H9 (cell line): ENCODE results near the gene EPPIN. TPM values are rescaled to one million over a fixed set of nuclear protein-coding genes. Genes with fewer than 3 reads are reported as not detected.
A peak's percentile ranks its signal among the peaks of the same experiment; 100 is the strongest.
"Not testable (repeated sequence)": the region's sequence is repeated elsewhere in the genome, so short reads cannot be mapped to it uniquely, and the experiment has no call there.

Experiments used
- DNase-seq: peaks from one replicate; pipeline ENCODE4 v3.0.0-alpha.2; 2017
- H2AFZ ChIP-seq: one replicate; pipeline ENCODE4 v1.6.1; 2013; ENCODE audit warnings: mild to moderate bottlenecking, low read length, control low read depth, moderate library complexity
- H2AK5ac ChIP-seq: 2 replicates; pipeline ENCODE4 v1.6.1; 2013; ENCODE audit warnings: low read length, control low read depth, mixed read lengths; ENCODE audit not compliant: insufficient read length
- H2BK120ac ChIP-seq: one replicate; pipeline ENCODE4 v1.6.1; 2013; ENCODE audit warnings: low read depth, mild to moderate bottlenecking, low read length, control low read depth, inconsistent platforms; ENCODE audit not compliant: poor library complexity, severe bottlenecking
- H2BK12ac ChIP-seq: 2 replicates; pipeline ENCODE4 v1.6.1; 2013; ENCODE audit warnings: low read length, control low read depth, mixed read lengths, low read depth; ENCODE audit not compliant: insufficient read length
- H2BK15ac ChIP-seq: 2 replicates; pipeline ENCODE4 v1.6.1; 2013; ENCODE audit warnings: low read depth, low read length, control low read depth
- H2BK20ac ChIP-seq: one replicate; pipeline ENCODE4 v1.6.1; 2013; ENCODE audit warnings: low read depth, mild to moderate bottlenecking, low read length, control low read depth, inconsistent platforms; ENCODE audit not compliant: poor library complexity, severe bottlenecking
- H2BK5ac ChIP-seq: 2 replicates; pipeline ENCODE4 v1.6.1; 2013; ENCODE audit warnings: low read length, control low read depth, mixed read lengths; ENCODE audit not compliant: insufficient read length
- H3K14ac ChIP-seq: 2 replicates; pipeline ENCODE4 v1.6.1; 2013; ENCODE audit warnings: low read length, control low read depth; ENCODE audit not compliant: insufficient read depth
- H3K18ac ChIP-seq: 2 replicates; pipeline ENCODE4 v1.6.1; 2013; ENCODE audit warnings: low read depth, mild to moderate bottlenecking, mixed read lengths, low read length, control low read depth; ENCODE audit not compliant: insufficient read length
- H3K23ac ChIP-seq: 2 replicates; pipeline ENCODE4 v1.6.1; 2013; ENCODE audit warnings: low read length, control low read depth, mixed read lengths, low read depth; ENCODE audit not compliant: insufficient read length
- H3K23me2 ChIP-seq: 2 replicates; pipeline ENCODE4 v1.6.1; 2013; ENCODE audit warnings: low read depth, mild to moderate bottlenecking, mixed read lengths, low read length, control low read depth; ENCODE audit not compliant: insufficient read length, poor library complexity, severe bottlenecking
- H3K27ac ChIP-seq: 2 replicates; pipeline ENCODE4 v1.5.1; 2013; ENCODE audit warnings: low read length, control low read depth, mixed read lengths, low read depth; ENCODE audit not compliant: insufficient read length
- H3K27me3 ChIP-seq: 2 replicates; pipeline ENCODE4 v1.6.1; 2013; ENCODE audit warnings: low read length, control low read depth, inconsistent platforms; ENCODE audit not compliant: insufficient read depth
- H3K4ac ChIP-seq: 2 replicates; pipeline ENCODE4 v1.6.1; 2013; ENCODE audit warnings: low read depth, mild to moderate bottlenecking, control low read depth, inconsistent platforms, low read length, moderate library complexity
- H3K4me1 ChIP-seq: 2 replicates; pipeline ENCODE4 v1.6.1; 2013; ENCODE audit warnings: low read length, control low read depth, inconsistent platforms; ENCODE audit not compliant: insufficient read depth
- H3K4me2 ChIP-seq: 2 replicates; pipeline ENCODE4 v1.6.1; 2013; ENCODE audit warnings: low read length, control low read depth, mixed read lengths; ENCODE audit not compliant: insufficient read length, insufficient read depth
- H3K56ac ChIP-seq: 2 replicates; pipeline ENCODE4 v1.6.1; 2013; ENCODE audit warnings: low read depth, mild to moderate bottlenecking, mixed read lengths, low read length, control low read depth; ENCODE audit not compliant: insufficient read length
- H3K79me1 ChIP-seq: 2 replicates; pipeline ENCODE4 v1.6.1; 2013; ENCODE audit warnings: low read depth, mild to moderate bottlenecking, moderate library complexity, low read length, control low read depth, inconsistent platforms; ENCODE audit not compliant: insufficient read depth, poor library complexity, severe bottlenecking
- H3K79me2 ChIP-seq: 2 replicates; pipeline ENCODE4 v1.6.1; 2013; ENCODE audit warnings: low read length, control low read depth, inconsistent platforms; ENCODE audit not compliant: insufficient read depth
- H3K9ac ChIP-seq: 2 replicates; pipeline ENCODE4 v1.6.1; 2013; ENCODE audit warnings: low read length, control low read depth, mixed read lengths; ENCODE audit not compliant: insufficient read length; ENCODE audit errors: extremely low read depth
- H3K9me3 ChIP-seq: one replicate; pipeline ENCODE4 v1.6.1; 2013; ENCODE audit warnings: low read depth, low read length, inconsistent platforms; ENCODE audit not compliant: control insufficient read depth
- H3T11ph ChIP-seq: one replicate; pipeline ENCODE4 v1.6.1; 2013; ENCODE audit warnings: mild to moderate bottlenecking, low read length, control low read depth, inconsistent platforms
- H4K20me1 ChIP-seq: one replicate; pipeline ENCODE4 v1.6.1; 2013; ENCODE audit not compliant: control insufficient read depth, insufficient read length, insufficient read depth
- H4K5ac ChIP-seq: 2 replicates; pipeline ENCODE4 v1.6.1; 2013; ENCODE audit warnings: low read depth, mild to moderate bottlenecking, mixed read lengths, low read length, control low read depth; ENCODE audit not compliant: insufficient read length
- H4K8ac ChIP-seq: replicated peaks from 2 replicates; pipeline ENCODE4 v1.6.1; 2013; ENCODE audit warnings: low read length, control low read depth, mixed read lengths, low read depth; ENCODE audit not compliant: insufficient read length
- H4K91ac ChIP-seq: 2 replicates; pipeline ENCODE4 v1.6.1; 2013; ENCODE audit warnings: low read depth, mild to moderate bottlenecking, moderate library complexity, mixed read lengths, low read length, control low read depth; ENCODE audit not compliant: insufficient read length
- H3K27ac Mint-ChIP-seq, 3 experiments: 2 replicates in 2 of 3; 3 replicates in 1 of 3; pipeline ENCODE4 v1.8.0; 2020 to 2021; ENCODE audit warnings: mixed read lengths in 3 of 3, mild to moderate bottlenecking in 1 of 3, moderate library complexity in 1 of 3
- H3K27me3 Mint-ChIP-seq: 2 replicates; pipeline ENCODE4 v1.8.0; 2021; ENCODE audit warnings: low read depth, mild to moderate bottlenecking, moderate library complexity, mixed read lengths
- H3K36me3 Mint-ChIP-seq, 3 experiments: 2 replicates in 2 of 3; 3 replicates in 1 of 3; pipeline ENCODE4 v1.8.0; 2020 to 2021; ENCODE audit warnings: low read depth in 3 of 3, mixed read lengths in 3 of 3; ENCODE audit not compliant: insufficient read depth in 1 of 3
- H3K4me1 Mint-ChIP-seq, 2 experiments: 2 replicates each; pipeline ENCODE4 v1.8.0; 2020; ENCODE audit warnings: mixed read lengths in 2 of 2
- H3K4me3 Mint-ChIP-seq, 2 experiments: 2 replicates in 1 of 2; 3 replicates in 1 of 2; pipeline ENCODE4 v1.8.0; 2020 to 2021; ENCODE audit warnings: mild to moderate bottlenecking in 2 of 2, mixed read lengths in 2 of 2, moderate library complexity in 1 of 2
- H3K9me3 Mint-ChIP-seq, 2 experiments: 2 replicates in 1 of 2; 3 replicates in 1 of 2; pipeline ENCODE4 v1.8.0; 2020; ENCODE audit warnings: mild to moderate bottlenecking in 2 of 2, mixed read lengths in 2 of 2, moderate library complexity in 1 of 2
- WGBS: extraction: QIAGEN DNeasy Blood & Tissue Kit; methylation state at CpG from one replicate; pipeline ENCODE4 v1.1.7; 2013; ENCODE audit warnings: missing lambda C conversion rate, low lambda C conversion rate, mixed read lengths; ENCODE audit not compliant: insufficient read length; ENCODE audit errors: extremely low coverage; 5-methylcytosine and 5-hydroxymethylcytosine counted together
- total RNA-seq: library from RNA; stranded (reverse); gene quantifications from 2 replicates; pipeline ENCODE4 v1.2.1, GENCODE V29; 2021
- TF ChIP-seq, protein P1 (sequence below): fragments of 200-600 bp; sonication (generic); conservative IDR thresholded peaks from 3 replicates; pipeline ENCODE4 v1.8.0; 2021; ENCODE audit warnings: antibody characterized with exemption, mild to moderate bottlenecking

The EPPIN gene
- total RNA-seq, 1 experiment from 2014 or later: not detected

DNA sequence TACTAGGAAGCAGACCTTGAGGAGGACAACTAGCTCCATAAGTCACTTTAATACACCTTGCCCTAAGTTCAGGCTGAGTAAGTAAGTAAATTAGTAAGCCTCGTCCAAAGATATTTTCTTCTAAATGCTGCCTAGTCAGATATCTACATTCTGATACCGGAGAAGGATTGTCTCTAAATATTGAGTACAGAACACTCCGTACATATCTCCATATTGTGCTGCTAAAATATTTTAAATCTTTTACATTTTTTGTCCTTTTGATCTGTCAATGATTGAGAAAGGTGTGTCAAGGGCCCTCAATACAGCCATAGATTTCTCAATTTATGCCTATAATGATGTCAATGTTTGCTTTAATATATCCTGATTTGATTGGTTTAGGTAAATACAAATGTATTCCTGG is 28.7 kb upstream of the EPPIN start:
- Histone ChIP-seq H4K8ac (no peak overlapping the region), H4K5ac (no peak overlapping the region), H3K18ac (no peak overlapping the region), H3K27ac (no peak overlapping the region), H3K4ac (no peak overlapping the region), H3T11ph (no peak overlapping the region), H3K14ac (no peak overlapping the region), H3K23me2 (no peaks in the 10 kb centered on the region), H3K27me3 (no peaks in the 10 kb centered on the region), H4K91ac (no peak overlapping the region), H2BK20ac (no peak overlapping the region), H3K23ac (no peak overlapping the region), H4K20me1 (no peaks in the 10 kb centered on the region), H3K79me1 (no peaks in the 10 kb centered on the region), H3K79me2 (no peaks in the 10 kb centered on the region), H3K9me3 (no peaks in the 10 kb centered on the region), H2BK120ac (no peak overlapping the region), H2AFZ (no peak overlapping the region), H2BK5ac (no peak overlapping the region), H2BK15ac (no peak overlapping the region), H3K4me1 (peaks cover 5% of the 10 kb centered on the region; the same call in 1 of the 2 replicates), H3K56ac (no peak overlapping the region), H3K9ac (no peak overlapping the region), H2BK12ac (no peak overlapping the region), H3K4me2 (no peak overlapping the region), H2AK5ac (no peak overlapping the region)
- TF ChIP-seq, protein P1, sequence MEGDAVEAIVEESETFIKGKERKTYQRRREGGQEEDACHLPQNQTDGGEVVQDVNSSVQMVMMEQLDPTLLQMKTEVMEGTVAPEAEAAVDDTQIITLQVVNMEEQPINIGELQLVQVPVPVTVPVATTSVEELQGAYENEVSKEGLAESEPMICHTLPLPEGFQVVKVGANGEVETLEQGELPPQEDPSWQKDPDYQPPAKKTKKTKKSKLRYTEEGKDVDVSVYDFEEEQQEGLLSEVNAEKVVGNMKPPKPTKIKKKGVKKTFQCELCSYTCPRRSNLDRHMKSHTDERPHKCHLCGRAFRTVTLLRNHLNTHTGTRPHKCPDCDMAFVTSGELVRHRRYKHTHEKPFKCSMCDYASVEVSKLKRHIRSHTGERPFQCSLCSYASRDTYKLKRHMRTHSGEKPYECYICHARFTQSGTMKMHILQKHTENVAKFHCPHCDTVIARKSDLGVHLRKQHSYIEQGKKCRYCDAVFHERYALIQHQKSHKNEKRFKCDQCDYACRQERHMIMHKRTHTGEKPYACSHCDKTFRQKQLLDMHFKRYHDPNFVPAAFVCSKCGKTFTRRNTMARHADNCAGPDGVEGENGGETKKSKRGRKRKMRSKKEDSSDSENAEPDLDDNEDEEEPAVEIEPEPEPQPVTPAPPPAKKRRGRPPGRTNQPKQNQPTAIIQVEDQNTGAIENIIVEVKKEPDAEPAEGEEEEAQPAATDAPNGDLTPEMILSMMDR: no peak
- no CpG with 5 or more reads among the region's 3 CpGs for WGBS
- H3K9me3 Mint-ChIP-seq: no peaks in the 10 kb centered on the region; a peak in 1 of 5 replicates
- peaks cover 2% of the 10 kb centered on the region; the same call in 1 of the 2 replicates for H3K27me3 Mint-ChIP-seq
- H3K27ac Mint-ChIP-seq: peak overlapping the region in 1 of 3 experiments; percentile 41; a peak in 3 of 7 replicates
- DNase-seq: no peak
- H3K36me3 Mint-ChIP-seq: no peaks in the 10 kb centered on the region
- no peak overlapping the region; a peak in 1 of 5 replicates for H3K4me3 Mint-ChIP-seq
- H3K4me1 Mint-ChIP-seq: peaks cover 27 to 32% of the 10 kb centered on the region in 2 experiments

DNA sequence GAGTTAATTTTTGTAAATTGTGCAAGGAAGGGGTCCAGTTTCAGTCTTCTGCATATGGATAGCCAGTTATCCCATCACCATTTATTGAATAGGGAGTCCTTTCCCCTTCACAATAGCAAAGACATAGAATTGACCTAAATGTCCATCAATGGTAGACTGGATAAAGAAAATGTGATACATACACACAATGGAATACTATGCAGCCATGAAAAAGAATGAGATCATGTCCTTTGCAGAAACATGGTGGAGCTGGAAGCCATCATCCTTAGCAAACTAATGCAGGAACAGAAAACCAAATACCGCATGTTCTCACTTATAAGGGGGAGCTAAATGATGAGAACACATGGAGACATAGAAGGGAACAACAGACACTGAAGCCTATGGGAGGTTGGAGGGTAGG is 22.4 kb upstream of the EPPIN start:
- not testable (repeated sequence) for H4K5ac ChIP-seq, H3K9me3 ChIP-seq, H3K4me1 Mint-ChIP-seq, H2BK15ac ChIP-seq, H3K18ac ChIP-seq, H2BK20ac ChIP-seq, DNase-seq, H3K27ac Mint-ChIP-seq, H3K9me3 Mint-ChIP-seq, H3K36me3 Mint-ChIP-seq, H2BK12ac ChIP-seq, H2BK5ac ChIP-seq, H3K4ac ChIP-seq, H3K79me2 ChIP-seq, H3K4me3 Mint-ChIP-seq, H3K23me2 ChIP-seq, H3K27ac ChIP-seq, H4K20me1 ChIP-seq, H2AK5ac ChIP-seq, H3K4me2 ChIP-seq, H3K14ac ChIP-seq, H3K9ac ChIP-seq, H3K79me1 ChIP-seq, H3K23ac ChIP-seq, H3K27me3 ChIP-seq, H3K27me3 Mint-ChIP-seq, H4K91ac ChIP-seq, H3T11ph ChIP-seq, H2BK120ac ChIP-seq, H3K4me1 ChIP-seq, H2AFZ ChIP-seq, H3K56ac ChIP-seq, H4K8ac ChIP-seq
- no CpG with 5 or more reads among the region's 1 CpG for WGBS
